ENCODE results near the gene MDC1. TPM values are rescaled to one million over a fixed set of nuclear protein-coding genes. Genes with fewer than 3 reads are reported as not detected.

The MDC1 gene
- total and polyA plus RNA-seq, 2 of the 13 experiments (the other 11 are each of a cell fraction or from before 2014, with no cell fraction given): 8.4 to 14.0 TPM

DNA sequence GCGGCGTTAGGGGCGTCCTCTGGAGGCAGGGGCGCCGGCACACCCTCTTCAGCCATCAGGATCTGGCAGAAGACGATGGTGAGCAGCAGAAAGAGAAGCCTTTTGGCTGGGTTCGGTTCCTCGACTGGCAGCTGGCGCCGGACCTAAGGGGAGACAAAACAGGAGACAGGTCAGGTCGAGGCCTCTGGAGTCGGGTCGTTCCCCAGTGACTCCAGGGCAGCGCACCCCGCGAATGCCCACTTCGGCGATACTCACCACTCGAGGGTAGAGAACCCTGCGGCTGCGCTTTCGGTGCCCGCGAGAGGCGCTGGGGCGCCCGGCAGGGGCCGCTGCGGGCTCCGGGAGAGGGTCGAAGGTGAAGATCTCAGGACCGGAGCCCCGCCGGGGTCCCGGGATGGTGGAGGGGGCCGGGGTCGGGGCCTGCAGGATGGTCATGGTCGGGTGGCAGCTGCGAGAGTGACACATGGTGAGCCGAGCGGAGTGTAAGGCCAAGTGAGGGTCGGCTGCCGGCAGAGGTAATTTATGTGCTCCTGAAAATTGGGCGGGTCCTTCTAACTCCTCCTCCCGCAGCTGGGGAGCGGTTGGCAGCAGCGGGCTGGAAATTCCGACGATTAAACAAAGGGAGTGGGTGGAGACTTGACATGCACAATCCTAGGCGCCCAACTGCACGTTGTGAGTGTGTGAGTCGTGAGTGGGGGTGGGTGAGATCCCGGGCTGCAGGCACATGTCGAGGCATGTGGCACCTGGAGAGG is 27.1 kb upstream of the MDC1 start, which contains the start of gene IER3 (continued):
- TF ChIP-seq ZNF343 (CRISPR knock-in tag; IDR thresholded peaks at IDR 0.05) (no peak), ZNF292 (CRISPR knock-in tag; IDR thresholded peaks at IDR 0.05; ENCODE audit: borderline replicate concordance, low read depth) (no peak), SALL1 (CRISPR knock-in tag; IDR thresholded peaks at IDR 0.05) (peak; percentile 94), ZNF678 (CRISPR knock-in tag; IDR thresholded peaks at IDR 0.05) (no peak), ZFP36L1 (CRISPR knock-in tag; IDR thresholded peaks at IDR 0.05) (no peak; the same call in 1 of the 2 replicates), SRF (IDR thresholded peaks at IDR 0.05; ENCODE audit: low read depth, low read length) (no peak), RFX3 (CRISPR knock-in tag; IDR thresholded peaks at IDR 0.05) (peak; percentile 10; the same call in 1 of the 2 replicates), TAF15 (IDR thresholded peaks at IDR 0.05; ENCODE audit: low read depth, low read length, poor library complexity, severe bottlenecking) (peak; percentile 89), IRX3 (CRISPR knock-in tag; IDR thresholded peaks at IDR 0.05; ENCODE audit: borderline replicate concordance, low read depth) (no peak), HNRNPL (IDR thresholded peaks at IDR 0.05; ENCODE audit: low read depth, low read length) (peak; percentile 95), HDAC6 (IDR thresholded peaks at IDR 0.05; ENCODE audit: low read depth, low read length) (no peak), SNRNP70 (IDR thresholded peaks at IDR 0.05; ENCODE audit: low read depth, low read length) (no peak), CREM (IDR thresholded peaks at IDR 0.05) (peak; percentile 62), CREM (CRISPR knock-in tag; IDR thresholded peaks at IDR 0.05) (no peak), PHF5A (CRISPR knock-in tag; IDR thresholded peaks at IDR 0.05; ENCODE audit: low read depth, unreplicated experiment) (peak; percentile 9), ZNF709 (CRISPR knock-in tag; IDR thresholded peaks at IDR 0.05) (peak; percentile 79; the same call in 1 of the 2 replicates), CEBPG (CRISPR knock-in tag; IDR thresholded peaks at IDR 0.05) (no peak), SUZ12 (IDR thresholded peaks at IDR 0.05; ENCODE audit: low read depth, low read length) (no peak), ZNF234 (CRISPR knock-in tag; conservative IDR thresholded peaks at IDR 0.05) (no peak), ELF4 (CRISPR knock-in tag; IDR thresholded peaks at IDR 0.05; ENCODE audit: borderline replicate concordance) (peak; percentile 56; the same call in 1 of the 2 replicates), POLR2A (IDR thresholded peaks at IDR 0.05; ENCODE audit: insufficient read depth in 1 of 2, low read depth in 2 of 2, low read length in 2 of 2) (peak in 1 of 2 experiments; percentile 100; a peak in 2 of 4 replicates), ZKSCAN5 (CRISPR knock-in tag; IDR thresholded peaks at IDR 0.05) (no peak)
- TF ChIP-seq, protein P1, sequence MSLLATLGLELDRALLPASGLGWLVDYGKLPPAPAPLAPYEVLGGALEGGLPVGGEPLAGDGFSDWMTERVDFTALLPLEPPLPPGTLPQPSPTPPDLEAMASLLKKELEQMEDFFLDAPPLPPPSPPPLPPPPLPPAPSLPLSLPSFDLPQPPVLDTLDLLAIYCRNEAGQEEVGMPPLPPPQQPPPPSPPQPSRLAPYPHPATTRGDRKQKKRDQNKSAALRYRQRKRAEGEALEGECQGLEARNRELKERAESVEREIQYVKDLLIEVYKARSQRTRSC (CRISPR knock-in tag; IDR thresholded peaks at IDR 0.05; ENCODE audit: low read depth): no peak; the same call in 1 of the 2 replicates
- TF ChIP-seq, protein P2, sequence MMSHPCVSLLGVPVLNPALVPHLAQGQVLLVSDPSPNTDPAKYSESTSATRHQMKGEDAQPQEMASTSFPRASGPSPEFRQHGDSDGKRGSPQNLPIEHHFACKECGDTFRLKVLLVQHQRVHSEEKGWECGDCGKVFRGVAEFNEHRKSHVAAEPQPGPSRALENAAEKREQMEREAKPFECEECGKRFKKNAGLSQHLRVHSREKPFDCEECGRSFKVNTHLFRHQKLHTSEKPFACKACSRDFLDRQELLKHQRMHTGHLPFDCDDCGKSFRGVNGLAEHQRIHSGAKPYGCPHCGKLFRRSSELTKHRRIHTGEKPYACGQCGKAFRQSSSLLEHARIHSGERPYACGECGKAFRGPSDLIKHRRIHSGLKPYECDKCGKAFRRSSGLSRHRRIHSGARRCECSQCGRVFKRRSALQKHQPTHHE (CRISPR knock-in tag; IDR thresholded peaks at IDR 0.05; ENCODE audit: borderline replicate concordance): peak; percentile 81; the same call in 1 of the 2 replicates
- TF ChIP-seq, protein P3, sequence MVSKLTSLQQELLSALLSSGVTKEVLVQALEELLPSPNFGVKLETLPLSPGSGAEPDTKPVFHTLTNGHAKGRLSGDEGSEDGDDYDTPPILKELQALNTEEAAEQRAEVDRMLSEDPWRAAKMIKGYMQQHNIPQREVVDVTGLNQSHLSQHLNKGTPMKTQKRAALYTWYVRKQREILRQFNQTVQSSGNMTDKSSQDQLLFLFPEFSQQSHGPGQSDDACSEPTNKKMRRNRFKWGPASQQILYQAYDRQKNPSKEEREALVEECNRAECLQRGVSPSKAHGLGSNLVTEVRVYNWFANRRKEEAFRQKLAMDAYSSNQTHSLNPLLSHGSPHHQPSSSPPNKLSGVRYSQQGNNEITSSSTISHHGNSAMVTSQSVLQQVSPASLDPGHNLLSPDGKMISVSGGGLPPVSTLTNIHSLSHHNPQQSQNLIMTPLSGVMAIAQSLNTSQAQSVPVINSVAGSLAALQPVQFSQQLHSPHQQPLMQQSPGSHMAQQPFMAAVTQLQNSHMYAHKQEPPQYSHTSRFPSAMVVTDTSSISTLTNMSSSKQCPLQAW (CRISPR knock-in tag; IDR thresholded peaks at IDR 0.05): peak; percentile 24; the same call in 1 of the 2 replicates
- TF ChIP-seq, protein P4, sequence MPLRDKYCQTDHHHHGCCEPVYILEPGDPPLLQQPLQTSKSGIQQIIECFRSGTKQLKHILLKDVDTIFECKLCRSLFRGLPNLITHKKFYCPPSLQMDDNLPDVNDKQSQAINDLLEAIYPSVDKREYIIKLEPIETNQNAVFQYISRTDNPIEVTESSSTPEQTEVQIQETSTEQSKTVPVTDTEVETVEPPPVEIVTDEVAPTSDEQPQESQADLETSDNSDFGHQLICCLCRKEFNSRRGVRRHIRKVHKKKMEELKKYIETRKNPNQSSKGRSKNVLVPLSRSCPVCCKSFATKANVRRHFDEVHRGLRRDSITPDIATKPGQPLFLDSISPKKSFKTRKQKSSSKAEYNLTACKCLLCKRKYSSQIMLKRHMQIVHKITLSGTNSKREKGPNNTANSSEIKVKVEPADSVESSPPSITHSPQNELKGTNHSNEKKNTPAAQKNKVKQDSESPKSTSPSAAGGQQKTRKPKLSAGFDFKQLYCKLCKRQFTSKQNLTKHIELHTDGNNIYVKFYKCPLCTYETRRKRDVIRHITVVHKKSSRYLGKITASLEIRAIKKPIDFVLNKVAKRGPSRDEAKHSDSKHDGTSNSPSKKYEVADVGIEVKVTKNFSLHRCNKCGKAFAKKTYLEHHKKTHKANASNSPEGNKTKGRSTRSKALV (CRISPR knock-in tag; IDR thresholded peaks at IDR 0.05): peak; percentile 66

All from HepG2 (cell line).